Measurements from ENCODE around the gene CUZD1.
"Not testable (repeated sequence)": the region's sequence is repeated elsewhere in the genome, so short reads cannot be mapped to it uniquely, and the experiment has no call there.

CUZD1 gene

GRCh38 chr10:122878799-122879338 lies 33.2 kb upstream of the CUZD1 start:
- TF ChIP-seq CTCF (IDR thresholded peaks at IDR 0.05; ENCODE audit: low read depth, low read length), result no peak
- DNase-seq (ENCODE audit: low read depth in 2 of 2), result peak; percentile 23 to 56
- peak overlapping the region; percentile 75 to 81 for H3K4me3 ChIP-seq (replicated peaks in 1 of 2; ENCODE audit: low read depth in 2 of 2, low read length in 2 of 2)

GRCh38 chr10:122877264-122877663 lies 31.6 kb upstream of the CUZD1 start:
- H3K4me3 ChIP-seq (replicated peaks in 1 of 2; ENCODE audit: low read depth in 2 of 2, low read length in 2 of 2), result no peak overlapping the region
- no peak for TF ChIP-seq CTCF (IDR thresholded peaks at IDR 0.05; ENCODE audit: low read depth, low read length)
- no peak for DNase-seq (ENCODE audit: low read depth in 2 of 2)

- no peak for DNase-seq (ENCODE audit: low read depth in 2 of 2)
- no peak overlapping the region for H3K4me3 ChIP-seq (replicated peaks in 1 of 2; ENCODE audit: low read depth in 2 of 2, low read length in 2 of 2)
- no peak for TF ChIP-seq CTCF (IDR thresholded peaks at IDR 0.05; ENCODE audit: low read depth, low read length)
Observed at GRCh38 chr10:122876467-122876855, 30.8 kb upstream of the CUZD1 start.

- no peak for DNase-seq (ENCODE audit: low read depth in 2 of 2)
- no peak overlapping the region for H3K4me3 ChIP-seq (replicated peaks in 1 of 2; ENCODE audit: low read depth in 2 of 2, low read length in 2 of 2)
- TF ChIP-seq CTCF (IDR thresholded peaks at IDR 0.05; ENCODE audit: low read depth, low read length), result no peak
Observed at GRCh38 chr10:122875843-122876466, 30.3 kb upstream of the CUZD1 start.

GRCh38 chr10:122871947-122872346 lies 26.3 kb upstream of the CUZD1 start:
- not testable (repeated sequence) for H3K4me3 ChIP-seq (replicated peaks in 1 of 2; ENCODE audit: low read depth in 2 of 2, low read length in 2 of 2); DNase-seq (ENCODE audit: low read depth in 2 of 2)

GRCh38 chr10:122868768-122869167 lies 23.1 kb upstream of the CUZD1 start:
- DNase-seq (ENCODE audit: low read depth in 2 of 2); H3K4me3 ChIP-seq (replicated peaks in 1 of 2; ENCODE audit: low read depth in 2 of 2, low read length in 2 of 2): not testable (repeated sequence)

GRCh38 chr10:122866757-122867482 lies 21.3 kb upstream of the CUZD1 start:
- DNase-seq (ENCODE audit: low read depth in 2 of 2), result peak; percentile 57 to 61
- not testable (repeated sequence) for H3K4me3 ChIP-seq (replicated peaks in 1 of 2; ENCODE audit: low read depth in 2 of 2, low read length in 2 of 2)

GRCh38 chr10:122864901-122865300 lies 19.2 kb upstream of the CUZD1 start:
- TF ChIP-seq CTCF (IDR thresholded peaks at IDR 0.05; ENCODE audit: low read depth, low read length), result no peak
- DNase-seq (ENCODE audit: low read depth in 2 of 2), result peak; percentile 45 to 74
- no peak overlapping the region for H3K4me3 ChIP-seq (replicated peaks in 1 of 2; ENCODE audit: low read depth in 2 of 2, low read length in 2 of 2)

Measured in cardiac fibroblast (primary cell).